Vagina (tissue), 2 donors: Measurements from ENCODE around the gene ABAT. TPM values are rescaled to one million over a fixed set of nuclear protein-coding genes. Genes with fewer than 3 reads are reported as not detected.

ENCODE experiments used
- DNase-seq, 2 donors: peaks; one replicate each; pipeline ENCODE4 v3.0.0-alpha.2; 2017; ENCODE audit errors: extremely low spot score in 2 of 2
- H3K27ac ChIP-seq: fragments of 200-600 bp; sonication (generic); one replicate; pipeline ENCODE4 v1.5.1; 2019
- H3K27me3 ChIP-seq: fragments of 200-600 bp; sonication (generic); one replicate; pipeline ENCODE4 v1.5.1; 2019
- H3K36me3 ChIP-seq, 2 donors: fragments of 200-600 bp; sonication (generic); one replicate each; pipeline ENCODE4 v1.5.1; 2017 to 2019
- H3K4me1 ChIP-seq: fragments of 200-600 bp; sonication (generic); one replicate; pipeline ENCODE4 v1.5.1; 2019
- H3K4me3 ChIP-seq, 2 donors: fragments of 200-600 bp; sonication (generic); 1 replicate in 1 of 2; 2 replicates in 1 of 2; pipeline ENCODE4 v1.5.1; 2016 to 2019
- H3K9me3 ChIP-seq: fragments of 200-600 bp; sonication (generic); one replicate; pipeline ENCODE4 v1.5.1; 2019
- POLR2A ChIP-seq, 2 donors: fragments of 450-650 bp; IDR thresholded peaks; one replicate each; pipeline ENCODE4 v1.6.1; 2017; ENCODE audit warnings: antibody characterized with exemption in 2 of 2, mild to moderate bottlenecking in 2 of 2, moderate library complexity in 2 of 2
- POLR2AphosphoS5 ChIP-seq, 2 donors: sonication (generic); formaldehyde crosslinking; IDR thresholded peaks; one replicate each; pipeline ENCODE4 v1.9.0; 2017; ENCODE audit warnings: antibody characterized with exemption in 2 of 2, mild to moderate bottlenecking in 2 of 2, low read depth in 1 of 2; ENCODE audit not compliant: insufficient read depth in 1 of 2
- intact Hi-C: fragments of 100-400 bp; cut with DNase I; formaldehyde crosslinking; loops from one replicate; pipeline ENCODE4 v1.15.1; 2023
- total RNA-seq: library from RNA; depleted of rRNA; stranded (reverse); fragments of >200 nt; gene quantifications from one replicate; pipeline ENCODE4 v1.2.3, GENCODE V29; 2016
- TF ChIP-seq, protein P1 (sequence below), 3 experiments: fragments of 450-650 bp in 2 of 3; fragments of 200-600 bp in 1 of 3; sonication (generic) in 1 of 3; IDR thresholded peaks; one replicate each; pipeline ENCODE4 v1.5.1; 2017 to 2019; ENCODE audit warnings: antibody characterized with exemption in 3 of 3, mild to moderate bottlenecking in 2 of 3, moderate library complexity in 2 of 3

The ABAT gene
- total RNA-seq, 1 donor from 2014 or later = 3.9 TPM

DNA sequence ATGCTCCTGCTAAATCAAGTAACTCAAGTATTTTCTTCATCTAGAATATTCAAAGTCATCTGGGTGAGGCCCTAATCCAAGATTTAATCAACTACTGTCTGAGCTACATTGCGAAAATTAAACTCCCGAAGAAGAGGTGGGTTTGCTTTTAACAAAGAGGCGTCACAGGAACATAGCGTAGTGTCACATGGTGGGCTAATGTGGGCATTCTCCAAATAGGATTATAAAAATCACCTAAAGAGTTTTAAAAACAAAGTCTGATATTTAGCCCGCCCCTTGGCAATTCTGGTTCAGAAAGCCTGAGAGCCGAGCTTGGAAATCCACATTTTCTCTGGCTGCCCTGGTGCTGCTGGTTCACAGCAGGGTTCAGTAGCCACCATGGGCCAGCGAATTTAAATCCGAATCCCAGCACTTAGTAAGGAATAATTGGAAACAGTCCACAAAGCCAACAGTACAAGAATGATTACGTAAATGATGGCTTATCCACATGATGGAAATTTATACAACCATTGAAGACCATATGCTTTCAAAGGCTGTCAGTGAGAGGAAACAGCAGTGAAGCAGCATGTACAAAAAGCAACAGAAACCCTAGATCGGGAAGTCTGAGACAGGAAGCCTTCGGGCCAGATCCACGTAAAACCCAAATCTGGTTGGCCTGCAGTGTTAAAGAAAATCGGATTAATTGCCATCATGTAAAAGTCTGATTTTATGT lies 132.0 kb downstream of the ABAT start:
- H3K36me3 ChIP-seq = peaks cover 0 to 86% of the 10 kb centered on the region in 2 donors
- intact Hi-C loops = no loop called here

GRCh38 chr16:8807189-8807588 lies 132.8 kb downstream of the ABAT start:
- no peak for DNase-seq
- no peaks in the 10 kb centered on the region for H3K27me3 ChIP-seq
- peaks cover 0 to 90% of the 10 kb centered on the region in 2 donors for H3K36me3 ChIP-seq
- TF ChIP-seq POLR2A (IDR thresholded peaks at IDR 0.05) (no peak), POLR2AphosphoS5 (IDR thresholded peaks at IDR 0.05; ENCODE audit: insufficient read depth in 1 of 2, low read depth in 1 of 2) (no peak)
- TF ChIP-seq, protein P1, sequence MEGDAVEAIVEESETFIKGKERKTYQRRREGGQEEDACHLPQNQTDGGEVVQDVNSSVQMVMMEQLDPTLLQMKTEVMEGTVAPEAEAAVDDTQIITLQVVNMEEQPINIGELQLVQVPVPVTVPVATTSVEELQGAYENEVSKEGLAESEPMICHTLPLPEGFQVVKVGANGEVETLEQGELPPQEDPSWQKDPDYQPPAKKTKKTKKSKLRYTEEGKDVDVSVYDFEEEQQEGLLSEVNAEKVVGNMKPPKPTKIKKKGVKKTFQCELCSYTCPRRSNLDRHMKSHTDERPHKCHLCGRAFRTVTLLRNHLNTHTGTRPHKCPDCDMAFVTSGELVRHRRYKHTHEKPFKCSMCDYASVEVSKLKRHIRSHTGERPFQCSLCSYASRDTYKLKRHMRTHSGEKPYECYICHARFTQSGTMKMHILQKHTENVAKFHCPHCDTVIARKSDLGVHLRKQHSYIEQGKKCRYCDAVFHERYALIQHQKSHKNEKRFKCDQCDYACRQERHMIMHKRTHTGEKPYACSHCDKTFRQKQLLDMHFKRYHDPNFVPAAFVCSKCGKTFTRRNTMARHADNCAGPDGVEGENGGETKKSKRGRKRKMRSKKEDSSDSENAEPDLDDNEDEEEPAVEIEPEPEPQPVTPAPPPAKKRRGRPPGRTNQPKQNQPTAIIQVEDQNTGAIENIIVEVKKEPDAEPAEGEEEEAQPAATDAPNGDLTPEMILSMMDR (IDR thresholded peaks at IDR 0.05) = no peak
- H3K4me1 ChIP-seq = no peaks in the 10 kb centered on the region
- no peaks in the 10 kb centered on the region for H3K9me3 ChIP-seq
- H3K27ac ChIP-seq = no peak overlapping the region
- intact Hi-C loops = no loop called here
- H3K4me3 ChIP-seq = no peak overlapping the region

More for the DNA sequence above, 132.0 kb downstream of the ABAT start:
- TF ChIP-seq POLR2AphosphoS5 (IDR thresholded peaks at IDR 0.05; ENCODE audit: insufficient read depth in 1 of 2, low read depth in 1 of 2) (no peak), POLR2A (IDR thresholded peaks at IDR 0.05) (no peak)
- TF ChIP-seq, protein P1 (IDR thresholded peaks at IDR 0.05) = no peak
- H3K27ac ChIP-seq = no peak overlapping the region
- DNase-seq = no peak
- H3K4me3 ChIP-seq = no peak overlapping the region
- no peaks in the 10 kb centered on the region for H3K9me3 ChIP-seq
- no peaks in the 10 kb centered on the region for H3K27me3 ChIP-seq
- no peaks in the 10 kb centered on the region for H3K4me1 ChIP-seq

- H3K4me3 ChIP-seq = no peak overlapping the region
- no peak for TF ChIP-seq POLR2AphosphoS5 (IDR thresholded peaks at IDR 0.05; ENCODE audit: insufficient read depth in 1 of 2, low read depth in 1 of 2)
- no peak for TF ChIP-seq POLR2A (IDR thresholded peaks at IDR 0.05)
- TF ChIP-seq, protein P1 (IDR thresholded peaks at IDR 0.05) = no peak
- H3K27ac ChIP-seq = no peak overlapping the region
- H3K27me3 ChIP-seq = no peaks in the 10 kb centered on the region
- no peaks in the 10 kb centered on the region for H3K4me1 ChIP-seq
- intact Hi-C loops = no loop called here
- no peaks in the 10 kb centered on the region for H3K9me3 ChIP-seq
- H3K36me3 ChIP-seq = peaks cover 0 to 90% of the 10 kb centered on the region in 2 donors
- DNase-seq = no peak
These were observed 133.6 kb downstream of the ABAT start for GRCh38 chr16:8808009-8808408.

- no peak for DNase-seq
- TF ChIP-seq POLR2A (IDR thresholded peaks at IDR 0.05) (no peak), POLR2AphosphoS5 (IDR thresholded peaks at IDR 0.05; ENCODE audit: insufficient read depth in 1 of 2, low read depth in 1 of 2) (no peak)
- TF ChIP-seq, protein P1 (IDR thresholded peaks at IDR 0.05) = no peak
- intact Hi-C loops = no loop called here
- Histone ChIP-seq H3K27ac (no peak overlapping the region), H3K4me1 (no peaks in the 10 kb centered on the region), H3K9me3 (no peaks in the 10 kb centered on the region), H3K4me3 (no peak overlapping the region), H3K27me3 (no peaks in the 10 kb centered on the region), H3K36me3 (peaks cover 0 to 90% of the 10 kb centered on the region in 2 donors)
These were observed 134.4 kb downstream of the ABAT start for GRCh38 chr16:8808613-8809353.
